DMS 273 treated with DMSO at 0.1 percent for 48 hours (cell line): ENCODE measurements around the gene SHROOM3.

ENCODE experiments used
- DNase-seq: peaks from one replicate; lab custom pipeline; 2025; lab: John Stamatoyannopoulos, UW

SHROOM3 gene

GRCh38 chr4:76781698-76782595, 346.9 kb downstream of the SHROOM3 start:
- no peak for DNase-seq

GRCh38 chr4:76782837-76783236, 347.8 kb downstream of the SHROOM3 start:
- DNase-seq, result no peak

GRCh38 chr4:76783836-76784235, 348.8 kb downstream of the SHROOM3 start:
- no peak for DNase-seq

GRCh38 chr4:76784237-76784636, 349.2 kb downstream of the SHROOM3 start:
- no peak for DNase-seq

- no peak for DNase-seq
Measured at GRCh38 chr4:76787898-76788297, 352.9 kb downstream of the SHROOM3 start.

- no peak for DNase-seq
Measured at GRCh38 chr4:76790377-76790776, 355.3 kb downstream of the SHROOM3 start.

- DNase-seq, result no peak
Measured at GRCh38 chr4:76791479-76791878, 356.4 kb downstream of the SHROOM3 start.

- DNase-seq, result no peak
Measured at GRCh38 chr4:76792418-76792817, 357.4 kb downstream of the SHROOM3 start.

GRCh38 chr4:76795243-76795642, 360.2 kb downstream of the SHROOM3 start:
- DNase-seq, result no peak

- no peak for DNase-seq
Measured at GRCh38 chr4:76799140-76799539, 364.1 kb downstream of the SHROOM3 start.

- no peak for DNase-seq
Measured at GRCh38 chr4:76799718-76800117, 364.7 kb downstream of the SHROOM3 start.

GRCh38 chr4:76800902-76801301, 365.9 kb downstream of the SHROOM3 start:
- DNase-seq, result no peak

- no peak for DNase-seq
Measured at GRCh38 chr4:76801621-76802235, 366.7 kb downstream of the SHROOM3 start.

GRCh38 chr4:76802236-76803021, 367.4 kb downstream of the SHROOM3 start:
- DNase-seq, result no peak

GRCh38 chr4:76803522-76803921, 368.5 kb downstream of the SHROOM3 start:
- DNase-seq, result no peak

- no peak for DNase-seq
Measured at GRCh38 chr4:76804096-76804495, 369.1 kb downstream of the SHROOM3 start.

- DNase-seq, result no peak
Measured at GRCh38 chr4:76806346-76806745, 371.3 kb downstream of the SHROOM3 start.

- no peak for DNase-seq
Measured at GRCh38 chr4:76806757-76807156, 371.7 kb downstream of the SHROOM3 start.

- DNase-seq, result no peak
Measured at GRCh38 chr4:76809594-76810305, 374.7 kb downstream of the SHROOM3 start.

- peak; percentile 81 for DNase-seq
Measured at GRCh38 chr4:76811604-76812412, 376.8 kb downstream of the SHROOM3 start.

GRCh38 chr4:76813070-76813469, 378.0 kb downstream of the SHROOM3 start:
- no peak for DNase-seq
